Hepatocyte (in vitro differentiated cells): ENCODE data around the gene GPR153. TPM values are rescaled to one million over a fixed set of nuclear protein-coding genes. Genes with fewer than 3 reads are reported as not detected.
A peak's percentile ranks its signal among the peaks of the same experiment; 100 is the strongest.

Source experiments
- DNase-seq: peaks from one replicate; pipeline ENCODE4 v3.0.0-alpha.2; 2016; ENCODE audit warnings: low spot score
- H2AFZ ChIP-seq: fragments of 200-600 bp; sonication (generic); 2 replicates; pipeline ENCODE4 v1.6.0; 2016; ENCODE audit warnings: antibody characterized with exemption, mild to moderate bottlenecking
- H3K27ac ChIP-seq: fragments of 200-600 bp; sonication (generic); 2 replicates; pipeline ENCODE4 v1.5.1; 2016; ENCODE audit warnings: mild to moderate bottlenecking
- H3K27me3 ChIP-seq: fragments of 200-600 bp; sonication (generic); 2 replicates; pipeline ENCODE4 v1.6.1; 2016
- H3K36me3 ChIP-seq: fragments of 200-600 bp; sonication (generic); replicated peaks from 2 replicates; pipeline ENCODE4 v1.5.1; 2016; ENCODE audit warnings: low read depth; ENCODE audit not compliant: insufficient read depth
- H3K4me1 ChIP-seq: fragments of 200-600 bp; sonication (generic); 2 replicates; pipeline ENCODE4 v1.5.1; 2016; ENCODE audit warnings: mild to moderate bottlenecking, moderate library complexity; ENCODE audit not compliant: insufficient read depth
- H3K4me2 ChIP-seq: fragments of 200-600 bp; sonication (generic); 2 replicates; pipeline ENCODE4 v1.6.0; 2016
- H3K4me3 ChIP-seq: fragments of 200-600 bp; sonication (generic); 2 replicates; pipeline ENCODE4 v1.5.1; 2016; ENCODE audit warnings: mild to moderate bottlenecking
- H3K79me2 ChIP-seq: fragments of 200-600 bp; sonication (generic); 2 replicates; pipeline ENCODE4 v1.6.0; 2017; ENCODE audit warnings: mild to moderate bottlenecking
- H3K9me2 ChIP-seq: fragments of 200-600 bp; sonication (generic); replicated peaks from 2 replicates; pipeline ENCODE4 v1.6.0; 2017; ENCODE audit warnings: mild to moderate bottlenecking; ENCODE audit not compliant: insufficient read depth
- H3K9me3 ChIP-seq: fragments of 200-600 bp; sonication (generic); 2 replicates; pipeline ENCODE4 v1.5.1; 2016; ENCODE audit warnings: low read depth, mild to moderate bottlenecking
- H4K20me1 ChIP-seq: fragments of 200-600 bp; sonication (generic); 2 replicates; pipeline ENCODE4 v1.6.0; 2016; ENCODE audit warnings: mild to moderate bottlenecking; ENCODE audit not compliant: insufficient read depth, poor library complexity, severe bottlenecking
- CTCF ChIP-seq: fragments of 200-600 bp; sonication (generic); IDR thresholded peaks from 2 replicates; pipeline ENCODE4 v1.5.1; 2016; ENCODE audit warnings: antibody characterized with exemption, mild to moderate bottlenecking; ENCODE audit not compliant: poor library complexity
- EZH2 ChIP-seq: fragments of 200-600 bp; sonication (generic); IDR thresholded peaks from 2 replicates; pipeline ENCODE4 v1.6.1; 2016; ENCODE audit warnings: antibody characterized with exemption, mild to moderate bottlenecking, borderline replicate concordance
- EZH2phosphoT487 ChIP-seq: fragments of 200-600 bp; sonication (generic); IDR thresholded peaks from one replicate; pipeline ENCODE4 v1.6.1; 2018; ENCODE audit warnings: antibody characterized with exemption, mild to moderate bottlenecking, low read depth, moderate library complexity; ENCODE audit not compliant: unreplicated experiment, severe bottlenecking
- WGBS: methylation state at CpG from one replicate; pipeline ENCODE4 v1.1.6; 2016; ENCODE audit warnings: low lambda C conversion rate; ENCODE audit errors: missing lambda C conversion rate; 5-methylcytosine and 5-hydroxymethylcytosine counted together
- polyA plus RNA-seq: library from polyadenylated mRNA; unstranded; fragments of >200 nt; fragmentation: Nextera tagmentation; extraction: Ambion mirVana; gene quantifications from 2 replicates; pipeline ENCODE4 v1.2.1, GENCODE V29; 2016
- total RNA-seq: library from RNA; depleted of rRNA; stranded (reverse); fragments of >200 nt; gene quantifications from 2 replicates; pipeline ENCODE4 v1.2.3, GENCODE V29; 2014

Gene GPR153
- total and polyA plus RNA-seq, 2 experiments from 2014 or later = 9.1 to 13.5 TPM

- DNase-seq = peak; percentile 42
- Histone ChIP-seq H3K4me2 (peak overlapping the region; percentile 72), H2AFZ (no peak overlapping the region), H3K36me3 (no peaks in the 10 kb centered on the region), H3K9me2 (no peaks in the 10 kb centered on the region), H3K4me3 (no peak overlapping the region), H3K27me3 (peaks cover 61% of the 10 kb centered on the region), H4K20me1 (no peaks in the 10 kb centered on the region), H3K27ac (no peak overlapping the region), H3K79me2 (no peaks in the 10 kb centered on the region), H3K9me3 (no peaks in the 10 kb centered on the region), H3K4me1 (peaks cover 15% of the 10 kb centered on the region)
- 28% methylated on average over 50 of the region's 71 CpGs for WGBS
- no peak for TF ChIP-seq EZH2phosphoT487
Observed at GRCh38 chr1:6249739-6250689, 10.9 kb downstream of the GPR153 start.

GRCh38 chr1:6248932-6249738 is 11.8 kb downstream of the GPR153 start:
- Histone ChIP-seq H3K4me1 (peaks cover 15% of the 10 kb centered on the region), H3K79me2 (no peaks in the 10 kb centered on the region), H2AFZ (no peak overlapping the region), H3K9me2 (no peaks in the 10 kb centered on the region), H3K27me3 (peaks cover 68% of the 10 kb centered on the region), H3K9me3 (no peaks in the 10 kb centered on the region), H4K20me1 (no peaks in the 10 kb centered on the region), H3K4me2 (peak overlapping the region; percentile 68), H3K4me3 (no peak overlapping the region), H3K27ac (no peak overlapping the region), H3K36me3 (no peaks in the 10 kb centered on the region)
- TF ChIP-seq CTCF (peak; percentile 13), EZH2phosphoT487 (no peak)
- 23% methylated on average over 44 of the region's 96 CpGs for WGBS
- peak; percentile 51 for DNase-seq

- H3K9me3 ChIP-seq = no peaks in the 10 kb centered on the region
- WGBS = 87% methylated on average over 12 of the region's 14 CpGs
- no peak overlapping the region for H2AFZ ChIP-seq
- no peaks in the 10 kb centered on the region for H4K20me1 ChIP-seq
- no peak overlapping the region for H3K27ac ChIP-seq
- H3K4me1 ChIP-seq = peaks cover 15% of the 10 kb centered on the region
- TF ChIP-seq CTCF = no peak
- no peak for TF ChIP-seq EZH2
- TF ChIP-seq EZH2phosphoT487 = no peak
- H3K4me2 ChIP-seq = no peak overlapping the region
- no peaks in the 10 kb centered on the region for H3K79me2 ChIP-seq
- peaks cover 76% of the 10 kb centered on the region for H3K27me3 ChIP-seq
- no peaks in the 10 kb centered on the region for H3K9me2 ChIP-seq
- DNase-seq = no peak
- no peak overlapping the region for H3K4me3 ChIP-seq
- H3K36me3 ChIP-seq = no peaks in the 10 kb centered on the region
Observed at GRCh38 chr1:6248161-6248776, 12.6 kb downstream of the GPR153 start.
